Activated naive CD4-positive, alpha-beta T cell treated with Interleukin-2 at 50 U/mL for 16 hours (primary cell): ENCODE measurements around the gene LRBA.
A peak's percentile ranks its signal among the peaks of the same experiment; 100 is the strongest.

ENCODE experiments used
- DNase-seq: peaks from one replicate; pipeline ENCODE4 v3.0.0-alpha.2; 2020

LRBA gene

DNA sequence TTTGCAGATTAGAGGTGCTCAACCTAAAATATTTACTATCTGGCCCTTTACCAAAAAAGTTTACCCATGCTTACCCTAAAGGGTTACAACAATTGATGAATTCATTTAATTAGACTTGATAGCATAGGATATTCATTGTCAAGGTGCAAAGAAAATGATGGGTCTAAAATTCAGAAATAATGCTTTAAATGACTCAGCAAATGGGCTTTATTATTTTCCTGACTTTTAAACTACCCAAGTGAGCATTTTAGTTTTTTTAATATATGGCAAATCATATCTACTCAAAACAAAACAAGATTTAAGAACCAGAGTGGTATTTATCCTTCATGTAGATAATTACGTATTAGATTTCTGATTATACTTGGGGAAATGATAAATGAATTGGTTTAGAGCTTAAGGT is 701.1 kb downstream of the LRBA start:
- no peak for DNase-seq

DNA sequence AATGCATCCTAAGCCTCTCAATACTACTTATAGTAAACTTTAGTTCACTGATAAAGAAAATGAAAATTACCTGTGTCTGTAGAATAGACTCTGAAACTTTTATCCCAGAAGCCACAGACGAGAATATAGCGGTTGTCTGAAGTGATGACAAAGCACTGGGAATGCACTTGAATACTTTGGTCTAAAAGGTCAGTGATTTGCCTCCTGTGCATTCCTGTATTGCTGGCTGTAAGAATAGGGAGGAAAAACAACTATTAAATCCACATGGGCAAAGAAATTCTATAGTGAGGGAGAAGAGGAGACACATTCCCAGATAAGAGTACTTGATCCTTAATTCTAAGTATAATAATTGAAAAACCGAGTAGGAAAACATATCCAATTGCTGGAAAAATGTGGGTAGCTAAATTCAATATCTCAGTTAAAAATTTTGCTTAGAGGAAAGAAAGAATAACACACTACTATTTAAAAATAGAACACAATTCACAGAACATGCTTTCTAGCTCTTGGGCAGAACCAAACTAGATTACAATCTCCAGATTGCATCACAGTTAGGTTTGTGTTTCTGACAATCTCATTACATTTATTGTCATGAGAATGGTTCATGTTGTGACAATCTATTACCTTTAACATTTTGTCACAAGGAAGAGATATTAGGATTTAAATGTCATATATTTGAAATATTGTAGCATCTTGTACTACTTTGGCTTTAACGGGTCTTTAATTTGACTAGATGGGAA is 704.8 kb downstream of the LRBA start:
- DNase-seq, result no peak

- DNase-seq, result no peak
Observed at GRCh38 chr4:150308824-150309472, 706.1 kb downstream of the LRBA start.

DNA sequence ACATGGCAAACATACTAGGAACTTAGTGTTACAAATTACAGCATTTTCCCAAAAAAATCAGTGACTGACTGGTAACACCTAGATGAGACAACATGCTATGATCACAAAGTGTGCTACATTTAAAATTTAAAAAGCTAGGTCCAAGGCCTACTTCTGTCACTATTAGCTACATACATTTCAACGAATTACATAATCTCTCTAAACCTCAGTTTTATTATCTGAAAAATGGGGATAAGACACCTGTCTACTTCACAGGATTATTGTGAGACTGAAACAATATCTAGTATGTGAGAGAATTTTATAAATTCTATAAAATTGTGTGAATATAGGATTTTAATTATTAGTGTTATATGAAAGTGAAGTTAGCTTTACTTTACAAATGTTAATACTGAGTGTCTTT is 708.4 kb downstream of the LRBA start:
- no peak for DNase-seq

DNA sequence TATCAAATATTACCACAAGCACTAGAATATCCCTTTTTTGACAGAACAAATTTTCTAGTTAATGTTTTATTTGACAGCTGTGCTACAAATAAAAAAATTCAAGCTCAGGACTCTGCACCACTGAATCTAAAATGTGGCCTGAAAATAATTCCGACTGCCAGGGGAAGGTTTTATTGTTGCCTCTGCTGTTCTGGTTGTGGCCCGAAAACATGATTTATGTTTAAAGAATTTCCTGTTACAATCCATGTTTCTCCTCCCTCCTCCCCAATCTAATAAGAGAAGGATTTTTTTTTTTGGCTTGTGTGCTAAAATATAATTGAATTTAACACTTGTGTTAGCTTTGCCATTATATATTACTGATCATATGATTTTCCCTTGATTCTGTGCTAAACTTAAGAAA is 709.1 kb downstream of the LRBA start:
- no peak for DNase-seq

- DNase-seq, result peak; percentile 30
Observed at GRCh38 chr4:150302553-150302952, 712.5 kb downstream of the LRBA start.

- DNase-seq, result no peak
Observed at GRCh38 chr4:150299816-150300215, 715.3 kb downstream of the LRBA start.

- DNase-seq, result peak; percentile 22
Observed at GRCh38 chr4:150297861-150298474, 717.1 kb downstream of the LRBA start.

DNA sequence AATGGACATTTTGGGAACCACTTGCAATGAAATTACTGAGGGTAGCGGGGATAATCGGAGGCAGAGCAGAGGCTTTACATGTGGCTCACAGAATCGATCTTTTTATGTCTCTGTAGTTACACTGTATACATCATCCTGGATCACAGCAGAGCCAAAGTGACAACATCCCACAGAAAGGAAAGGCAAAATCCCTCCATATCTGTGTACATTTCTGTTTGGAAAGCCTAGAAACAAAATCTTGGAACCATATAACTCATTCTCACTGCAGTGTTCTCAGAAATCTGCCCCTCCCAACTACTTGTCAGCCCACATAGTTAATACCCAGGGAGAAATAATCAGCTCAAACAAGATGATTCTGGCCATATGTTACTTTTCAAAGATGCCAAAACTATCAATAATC is 725.2 kb downstream of the LRBA start:
- DNase-seq, result no peak

DNA sequence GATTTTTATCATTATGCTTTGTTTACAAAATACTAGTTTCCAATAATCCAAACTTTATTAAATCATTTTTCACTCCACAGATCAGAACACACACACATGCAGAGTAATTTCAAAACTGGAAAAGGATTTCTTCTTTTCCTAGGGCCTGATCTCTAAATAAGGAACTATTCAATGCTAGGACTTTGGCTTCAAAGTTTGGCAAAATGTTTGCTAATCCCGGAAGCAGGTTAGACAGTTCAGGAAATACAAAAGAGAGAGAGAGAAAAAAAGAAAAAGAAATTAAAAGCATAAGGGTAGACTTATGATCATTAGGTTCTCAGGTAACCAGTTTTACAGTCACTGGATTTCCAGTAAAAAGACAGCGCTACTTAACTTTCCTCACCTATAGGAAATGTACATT is 725.9 kb downstream of the LRBA start:
- DNase-seq, result no peak

DNA sequence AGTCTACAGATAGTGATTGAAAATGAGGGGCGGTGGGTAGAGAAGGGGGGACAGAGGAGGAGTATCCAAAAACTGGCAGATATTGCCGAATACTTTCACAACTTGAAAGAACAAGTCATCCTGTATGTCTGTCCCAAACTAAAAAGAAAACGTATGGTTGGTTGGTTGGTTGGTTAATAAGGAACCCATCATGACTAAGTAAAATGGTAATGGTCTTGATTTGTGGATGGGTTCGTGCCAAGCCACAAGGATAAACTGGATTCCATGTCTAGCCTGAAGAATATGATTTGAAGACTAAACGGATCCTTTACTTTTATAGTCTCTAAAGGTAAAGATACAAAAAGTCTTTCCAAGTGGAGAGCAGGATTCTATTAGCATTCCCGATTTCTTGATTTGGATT is 728.4 kb downstream of the LRBA start:
- DNase-seq, result no peak

- DNase-seq, result no peak
Observed at GRCh38 chr4:150283689-150284088, 731.4 kb downstream of the LRBA start.

- DNase-seq, result no peak
Observed at GRCh38 chr4:150280975-150281374, 734.1 kb downstream of the LRBA start.

GRCh38 chr4:150280081-150280895 is 734.8 kb downstream of the LRBA start:
- no peak for DNase-seq

- DNase-seq, result no peak
Observed at GRCh38 chr4:150278206-150278605, 736.9 kb downstream of the LRBA start.

DNA sequence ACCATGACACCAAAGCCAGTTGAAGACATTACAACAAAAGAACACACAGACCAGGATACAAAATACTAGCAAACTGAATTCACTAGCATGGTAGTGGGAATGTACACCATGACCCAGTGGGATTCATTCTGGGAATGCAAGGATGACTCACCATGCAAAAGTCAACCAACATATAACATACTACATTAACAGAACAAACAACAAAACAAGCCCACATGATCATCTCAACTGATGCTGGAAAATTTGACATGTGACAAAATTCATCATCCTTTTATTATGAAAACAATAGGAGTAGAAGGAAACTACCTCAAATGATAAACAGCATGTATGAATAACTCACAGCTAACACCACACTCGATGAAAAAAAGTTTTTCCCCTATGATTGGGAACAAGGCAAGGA is 746.6 kb downstream of the LRBA start:
- no peak for DNase-seq

DNA sequence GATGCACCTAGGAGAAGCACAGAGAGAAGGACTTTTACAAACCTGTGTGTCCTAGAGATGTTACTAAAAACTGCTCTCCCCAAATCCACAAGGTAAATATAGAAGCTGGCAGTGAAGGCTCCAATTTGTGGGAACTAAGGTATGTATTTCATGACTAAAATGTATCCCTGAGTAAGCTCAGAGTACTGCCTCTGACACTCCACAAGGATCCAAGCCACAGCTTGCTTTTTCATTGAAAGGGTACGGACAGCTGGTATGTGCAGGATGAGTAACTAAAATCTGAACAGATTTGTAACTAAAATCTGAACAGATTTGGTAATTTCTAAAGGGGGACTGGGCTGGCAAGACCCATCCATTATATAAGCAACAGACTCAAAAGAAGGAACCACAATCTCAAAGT is 749.3 kb downstream of the LRBA start:
- no peak for DNase-seq

GRCh38 chr4:150264595-150265161 is 750.4 kb downstream of the LRBA start:
- DNase-seq, result no peak

- no peak for DNase-seq
Observed at GRCh38 chr4:150262611-150263010, 752.5 kb downstream of the LRBA start.

DNA sequence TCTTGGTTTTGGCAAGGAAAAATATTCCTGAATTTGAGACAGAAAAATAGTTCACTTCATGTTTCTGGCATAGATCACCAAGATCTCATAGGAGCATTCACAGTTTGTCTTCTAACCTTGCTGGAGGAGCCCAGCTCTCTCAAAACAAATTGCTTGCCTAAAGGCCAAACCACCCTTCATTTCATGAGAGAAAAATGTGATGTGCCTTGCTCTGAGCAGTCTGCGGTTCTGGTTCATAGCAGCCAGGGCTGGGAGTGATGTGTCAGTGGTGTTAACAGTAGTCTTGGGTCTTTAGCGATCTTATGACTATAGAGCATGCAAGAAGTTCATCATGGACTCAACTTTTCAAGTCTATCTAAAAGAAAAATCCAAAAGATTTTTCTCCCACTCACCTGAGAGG is 753.5 kb downstream of the LRBA start:
- DNase-seq, result no peak

DNA sequence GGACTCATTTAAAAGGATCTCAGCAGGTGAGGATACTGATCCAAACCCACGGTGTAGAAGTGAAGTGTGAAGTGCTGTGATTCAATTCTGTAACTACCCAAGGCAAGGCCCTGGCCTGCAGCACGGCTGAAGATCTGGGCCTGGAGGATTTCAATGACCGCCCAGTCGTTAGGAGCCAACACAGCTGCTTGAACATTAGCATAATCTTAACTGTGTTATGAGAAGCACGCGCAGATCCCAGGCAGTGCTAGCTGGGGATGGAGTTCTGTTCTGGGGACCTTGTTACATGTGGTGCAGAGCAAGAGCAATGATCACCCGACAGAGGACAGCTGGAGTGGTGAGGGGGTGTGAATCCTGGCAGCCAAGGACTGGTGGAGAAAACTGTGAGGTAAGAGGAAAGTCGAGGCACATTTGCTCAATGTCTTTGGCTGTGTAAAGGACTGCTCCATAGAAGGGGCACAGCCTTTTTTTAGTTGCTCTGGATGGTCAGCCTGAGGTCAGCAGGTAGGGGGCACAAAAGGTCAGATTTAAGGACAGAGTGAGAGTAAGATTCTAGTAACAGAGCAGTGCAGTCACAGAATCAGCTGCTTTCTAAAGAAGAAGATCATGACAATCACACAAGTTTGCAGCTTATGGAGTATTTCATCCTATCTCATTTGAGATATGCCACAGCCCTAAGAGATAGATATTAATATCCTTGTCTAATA is 755.1 kb downstream of the LRBA start:
- DNase-seq, result no peak

DNA sequence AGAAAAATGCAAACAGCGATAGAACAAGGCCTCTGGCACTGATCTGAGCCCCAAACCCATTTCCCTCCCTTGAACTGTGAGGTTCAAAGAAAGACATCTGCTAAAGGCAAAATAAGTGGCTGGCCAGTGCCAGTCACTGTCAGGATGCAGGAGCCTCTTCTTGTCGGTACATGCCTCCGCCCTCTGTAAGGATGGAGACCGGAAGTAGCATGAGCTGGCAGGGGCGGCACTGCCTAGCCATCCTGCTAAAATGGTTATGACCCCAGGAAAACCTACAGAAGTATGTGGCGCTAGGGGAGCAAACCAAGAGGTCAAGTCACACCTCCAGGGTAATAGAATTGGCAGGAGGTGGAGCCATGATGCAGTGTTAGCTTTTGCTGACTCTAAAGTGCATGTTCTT is 756.5 kb downstream of the LRBA start:
- no peak for DNase-seq
